H1 (cell line): ENCODE results near the gene CCDC12. TPM values are rescaled to one million over a fixed set of nuclear protein-coding genes. Genes with fewer than 3 reads are reported as not detected.

Source experiments
- CTCF ChIA-PET: fragments of 300-600 bp; sonication (Branson Sonifier 250); formaldehyde crosslinking; loops from one replicate; lab custom pipeline; 2021; ENCODE audit not compliant: partially characterized antibody; lab: Charles Lee
- POLR2A ChIA-PET: fragments of 300-600 bp; sonication (Branson Sonifier 250); formaldehyde crosslinking; loops from one replicate; lab custom pipeline; 2021; ENCODE audit warnings: inconsistent platforms; ENCODE audit not compliant: partially characterized antibody; lab: Charles Lee
- DNase-seq, 2 experiments: peaks; one replicate each; pipeline versions ENCODE4 v3.0.0 to v3.0.0-alpha.2; 2010 to 2022; ENCODE audit warnings: low spot score in 2 of 2, low read depth in 1 of 2, mixed read lengths in 1 of 2
- FAIRE-seq: peaks from 2 replicates; lab custom pipeline; 2011; peaks lifted over from hg19 to GRCh38; lab: Jason Lieb, UNC
- H2AFZ ChIP-seq: 2 replicates; pipeline ENCODE4 v1.8.1; 2012; ENCODE audit warnings: low read length, inconsistent platforms
- H2AK5ac ChIP-seq: 2 replicates; pipeline ENCODE4 v1.6.1; 2013; ENCODE audit warnings: low read depth, low read length
- H2BK120ac ChIP-seq: replicated peaks from 2 replicates; pipeline ENCODE3; 2013; ENCODE audit warnings: low read depth, low read length, inconsistent platforms
- H2BK12ac ChIP-seq: 2 replicates; pipeline ENCODE4 v1.6.1; 2013; ENCODE audit warnings: low read depth, low read length
- H2BK15ac ChIP-seq: 2 replicates; pipeline ENCODE4 v1.6.1; 2013; ENCODE audit warnings: low read length
- H2BK20ac ChIP-seq: 2 replicates; pipeline ENCODE4 v1.6.1; 2013; ENCODE audit warnings: low read length
- H2BK5ac ChIP-seq: 2 replicates; pipeline ENCODE4 v1.6.1; 2013; ENCODE audit warnings: low read depth, low read length
- H3K14ac ChIP-seq: 2 replicates; pipeline ENCODE4 v1.6.1; 2013; ENCODE audit warnings: inconsistent platforms; ENCODE audit not compliant: insufficient read length
- H3K18ac ChIP-seq: 2 replicates; pipeline ENCODE4 v1.6.1; 2013; ENCODE audit warnings: low read length; ENCODE audit errors: extremely low read depth
- H3K23ac ChIP-seq: 2 replicates; pipeline ENCODE4 v1.6.1; 2013; ENCODE audit warnings: inconsistent platforms; ENCODE audit not compliant: insufficient read length
- H3K23me2 ChIP-seq: 2 replicates; pipeline ENCODE4 v1.6.1; 2013; ENCODE audit warnings: low read depth, low read length
- H3K27ac ChIP-seq: 2 replicates; pipeline ENCODE4 v1.6.1; 2011; ENCODE audit warnings: low read depth, low read length, inconsistent platforms
- H3K27me3 ChIP-seq, 4 experiments: replicated peaks in 1 of 4; 1 replicate in 1 of 4; 2 replicates in 3 of 4; pipeline versions ENCODE4 v1.6.1 to v1.8.1; 2011 to 2013; ENCODE audit warnings: low read length in 3 of 4, mild to moderate bottlenecking in 3 of 4, inconsistent platforms in 2 of 4, mixed read lengths in 2 of 4, moderate library complexity in 1 of 4; ENCODE audit not compliant: control insufficient read depth in 3 of 4, insufficient read depth in 3 of 4; ENCODE audit errors: extremely low read depth in 1 of 4
- H3K36me3 ChIP-seq, 4 experiments: 2 replicates each; pipeline versions ENCODE4 v1.6.1 to v1.8.1; 2011 to 2013; ENCODE audit warnings: mild to moderate bottlenecking in 4 of 4, low read length in 3 of 4, moderate library complexity in 2 of 4, control low read depth in 1 of 4, inconsistent platforms in 1 of 4; ENCODE audit not compliant: insufficient read depth in 4 of 4, control insufficient read depth in 2 of 4
- H3K4ac ChIP-seq: replicated peaks from 2 replicates; pipeline ENCODE3; 2013; ENCODE audit warnings: low read length, low read depth, mixed read lengths, inconsistent platforms; ENCODE audit not compliant: insufficient read length
- H3K4me1 ChIP-seq, 4 experiments: replicated peaks in 1 of 4; 1 replicate in 1 of 4; 2 replicates in 3 of 4; pipeline versions ENCODE4 v1.6.1 to v1.8.1; 2011 to 2013; ENCODE audit warnings: low read length in 3 of 4, inconsistent platforms in 2 of 4, mixed read lengths in 1 of 4; ENCODE audit not compliant: insufficient read depth in 4 of 4, control insufficient read depth in 3 of 4
- H3K4me2 ChIP-seq, 2 experiments: 2 replicates each; pipeline versions ENCODE4 v1.6.1 to v1.8.1; 2011 to 2013; ENCODE audit warnings: low read depth in 2 of 2, low read length in 2 of 2, control low read depth in 1 of 2, inconsistent platforms in 1 of 2, mild to moderate bottlenecking in 1 of 2; ENCODE audit not compliant: insufficient read depth in 1 of 2
- H3K4me3 ChIP-seq, 4 experiments: fragments of 200-600, 300-600 bp in 1 of 4; sonication (generic), shearing (Covaris generic), sonication (Bioruptor Twin) in 1 of 4; 2 replicates each; pipeline versions ENCODE4 v1.5.1 to v1.8.1; 2011 to 2016; ENCODE audit warnings: low read length in 4 of 4, low read depth in 3 of 4, control low read depth in 2 of 4, inconsistent platforms in 2 of 4, mild to moderate bottlenecking in 2 of 4, mixed read lengths in 1 of 4, moderate library complexity in 1 of 4; ENCODE audit not compliant: insufficient read depth in 2 of 4; ENCODE audit errors: extremely low read depth in 1 of 4
- H3K56ac ChIP-seq: replicated peaks from 2 replicates; pipeline ENCODE3; 2013; ENCODE audit warnings: low read depth, mild to moderate bottlenecking, mixed read lengths, low read length, inconsistent platforms; ENCODE audit not compliant: insufficient read length
- H3K79me1 ChIP-seq: 2 replicates; pipeline ENCODE4 v1.6.1; 2013; ENCODE audit warnings: low read depth, low read length, control low read depth
- H3K79me2 ChIP-seq, 2 experiments: 2 replicates each; pipeline versions ENCODE4 v1.6.1 to v1.8.1; 2012 to 2013; ENCODE audit warnings: low read length in 2 of 2, mild to moderate bottlenecking in 2 of 2, inconsistent platforms in 1 of 2; ENCODE audit not compliant: insufficient read depth in 2 of 2, control insufficient read depth in 1 of 2
- H3K9ac ChIP-seq, 4 experiments: replicated peaks in 1 of 4; 1 replicate in 1 of 4; 2 replicates in 3 of 4; pipeline versions ENCODE4 v1.6.1 to v1.8.1; 2011 to 2013; ENCODE audit warnings: low read depth in 3 of 4, low read length in 3 of 4, control low read depth in 2 of 4, mild to moderate bottlenecking in 2 of 4, moderate library complexity in 2 of 4, inconsistent platforms in 1 of 4; ENCODE audit errors: extremely low read depth in 1 of 4
- H3K9me3 ChIP-seq, 2 experiments: 2 replicates each; pipeline versions ENCODE4 v1.6.1 to v1.8.1; 2012 to 2013; ENCODE audit warnings: mild to moderate bottlenecking in 2 of 2, moderate library complexity in 2 of 2, control low read depth in 1 of 2, inconsistent platforms in 1 of 2, low read depth in 1 of 2, low read length in 1 of 2, mixed read lengths in 1 of 2; ENCODE audit not compliant: insufficient read depth in 2 of 2
- H4K20me1 ChIP-seq, 2 experiments: replicated peaks in 1 of 2; 2 replicates each; pipeline versions ENCODE3 to v1.8.1; 2011 to 2013; ENCODE audit warnings: inconsistent platforms in 2 of 2, low read length in 2 of 2, mild to moderate bottlenecking in 1 of 2; ENCODE audit not compliant: insufficient read depth in 2 of 2, control insufficient read depth in 1 of 2
- H4K5ac ChIP-seq: 2 replicates; pipeline ENCODE4 v1.6.1; 2013; ENCODE audit warnings: low read length, low read depth, mixed read lengths, inconsistent platforms; ENCODE audit not compliant: insufficient read length
- H4K8ac ChIP-seq: 2 replicates; pipeline ENCODE4 v1.8.0; 2013; ENCODE audit warnings: mild to moderate bottlenecking, moderate library complexity, low read length, inconsistent platforms; ENCODE audit not compliant: insufficient read depth; ENCODE audit errors: extremely low read depth
- H4K91ac ChIP-seq: replicated peaks from 2 replicates; pipeline ENCODE3; 2013; ENCODE audit warnings: low read length, mixed read lengths, inconsistent platforms; ENCODE audit not compliant: insufficient read length
- FOSL1 ChIP-seq: IDR thresholded peaks from 2 replicates; pipeline ENCODE4 v1.6.1; 2011; ENCODE audit warnings: mild to moderate bottlenecking, low read depth, low read length, moderate library complexity; ENCODE audit not compliant: insufficient read depth
- GTF2F1 ChIP-seq: IDR thresholded peaks from 2 replicates; pipeline ENCODE4 v1.6.1; 2012; ENCODE audit warnings: low read depth, low read length, improper control_type of control experiment, borderline replicate concordance
- MAFK ChIP-seq: IDR thresholded peaks from 2 replicates; pipeline ENCODE4 v1.6.1; 2012; ENCODE audit warnings: low read depth, mild to moderate bottlenecking, improper control_type of control experiment, low read length
- NANOG ChIP-seq: IDR thresholded peaks from 2 replicates; pipeline ENCODE4 v1.6.1; 2011; ENCODE audit warnings: low read length, low read depth, mild to moderate bottlenecking, inconsistent platforms; ENCODE audit not compliant: insufficient read depth, poor library complexity, severe bottlenecking
- POLR2A ChIP-seq, 2 experiments: IDR thresholded peaks; 1 replicate in 1 of 2; 2 replicates in 1 of 2; pipeline ENCODE4 v1.6.1; 2011; ENCODE audit warnings: low read depth in 2 of 2, low read length in 2 of 2, mild to moderate bottlenecking in 2 of 2; ENCODE audit errors: control extremely low read depth in 1 of 2
- POLR2AphosphoS5 ChIP-seq: IDR thresholded peaks from 2 replicates; pipeline ENCODE4 v1.6.1; 2011; ENCODE audit warnings: low read depth, low read length
- POU5F1 ChIP-seq: IDR thresholded peaks from 2 replicates; pipeline ENCODE4 v1.6.1; 2011; ENCODE audit warnings: low read depth, mild to moderate bottlenecking, low read length, moderate library complexity
- SAP30 ChIP-seq: fragments of 300-600 bp; sonication (generic); IDR thresholded peaks from 2 replicates; pipeline ENCODE4 v1.7.1; 2012; ENCODE audit warnings: low read length, moderate library complexity, mild to moderate bottlenecking, inconsistent platforms; ENCODE audit not compliant: insufficient read depth, insufficient replicate concordance
- SIN3A ChIP-seq, 2 experiments: IDR thresholded peaks in 1 of 2; conservative IDR thresholded peaks in 1 of 2; 2 replicates each; pipeline ENCODE4 v1.6.1; 2011 to 2012; ENCODE audit warnings: low read length in 2 of 2, improper control_type of control experiment in 1 of 2, low read depth in 1 of 2, mild to moderate bottlenecking in 1 of 2
- SIRT6 ChIP-seq: IDR thresholded peaks from one replicate; pipeline ENCODE4 v1.7.1; 2012; ENCODE audit warnings: low read length, inconsistent platforms
- TAF1 ChIP-seq: IDR thresholded peaks from 2 replicates; pipeline ENCODE4 v1.6.1; 2011; ENCODE audit warnings: mild to moderate bottlenecking, low read depth, low read length
- TCF12 ChIP-seq: IDR thresholded peaks from 2 replicates; pipeline ENCODE4 v1.6.1; 2011; ENCODE audit warnings: low read depth, mild to moderate bottlenecking, low read length
- ZNF274 ChIP-seq: IDR thresholded peaks from 2 replicates; pipeline ENCODE4 v1.7.0; 2012; ENCODE audit warnings: low read length, borderline replicate concordance; ENCODE audit errors: extremely low read depth
- WGBS, 2 experiments: shearing (Covaris generic) in 1 of 2; methylation state at CpG; one replicate each; pipeline versions ENCODE4 v1.1.6 to v1.1.7; 2013 to 2015; ENCODE audit warnings: low lambda C conversion rate in 2 of 2, mixed read lengths in 2 of 2, inconsistent platforms in 1 of 2, low coverage in 1 of 2, missing lambda C conversion rate in 1 of 2; ENCODE audit not compliant: insufficient replicate concordance in 2 of 2, insufficient coverage in 1 of 2, insufficient read length in 1 of 2; ENCODE audit errors: extremely low coverage in 1 of 2, missing lambda C conversion rate in 1 of 2; 5-methylcytosine and 5-hydroxymethylcytosine counted together
- polyA plus RNA-seq, 7 experiments: library from polyadenylated mRNA; depleted of rRNA in 3 of 7; stranded (reverse) in 5 of 7; unstranded in 2 of 7; fragments of >200 nt in 5 of 7; fragments of 200-250 nt in 2 of 7; gene quantifications; 1 replicate in 5 of 7; 2 replicates in 1 of 7; 4 replicates in 1 of 7; pipeline versions ENCODE4 v1.2.1 to v1.2.3, GENCODE V29; 2011 to 2013; ENCODE audit warnings: missing spikeins in 2 of 7, mixed read lengths in 2 of 7
- total RNA-seq: library from RNA; stranded (reverse); fragmentation: NEBNext Ultra II Directional; extraction: Animal tissue kit (Norgen Biotek cat#: 25700); gene quantifications from 2 replicates; pipeline ENCODE4 v1.2.1, GENCODE V29; 2021
- TF ChIP-seq, protein P1 (sequence below): IDR thresholded peaks from 2 replicates; pipeline ENCODE4 v1.6.1; 2012; ENCODE audit warnings: inconsistent platforms

CCDC12 gene
- total and polyA plus RNA-seq, 2 of the 8 experiments (the other 6 are each of a cell fraction or from before 2014, with no cell fraction given), result 29.5 to 41.3 TPM

DNA sequence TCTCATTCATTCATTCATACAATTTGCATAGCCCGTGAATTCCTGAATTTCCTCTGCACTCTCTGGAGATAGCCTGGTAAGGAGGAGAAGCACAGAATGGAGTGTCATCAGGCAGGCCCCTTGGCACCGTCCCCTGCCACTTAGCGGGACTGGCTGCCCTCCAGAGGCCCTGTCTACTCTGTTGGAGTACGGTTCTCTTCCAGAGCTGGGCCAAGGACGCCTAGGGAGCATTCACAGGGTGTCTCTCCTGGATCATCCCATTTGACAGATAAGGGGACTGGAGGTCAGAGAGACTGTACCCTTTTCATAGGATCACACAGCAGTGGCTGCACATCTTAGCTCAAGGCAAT, 51.0 kb downstream of the CCDC12 start:
- H3K23ac ChIP-seq, result no peak overlapping the region
- POLR2A ChIA-PET, result interaction anchor here (0.9 to 1.3 kb wide), 2 partner anchors 9 to 84 kb away, joined by 4 to 5 read pairs; no protein-coding TSS in a partner anchor

More for the DNA sequence above, 51.0 kb downstream of the CCDC12 start:
- no peak overlapping the region for H3K27ac ChIP-seq
- no peak overlapping the region for H2BK12ac ChIP-seq
- H3K79me1 ChIP-seq, result peaks cover 10% of the 10 kb centered on the region
- FAIRE-seq (no peak), DNase-seq (no peak)
- no peak overlapping the region for H3K18ac ChIP-seq
- no peak overlapping the region for H4K8ac ChIP-seq
- H3K9ac ChIP-seq, result no peak overlapping the region
- 89% methylated on average over 5 of the region's 5 CpGs; no CpG with 5 or more reads in 1 of the 2 experiments for WGBS, 2 experiments
- H2BK15ac ChIP-seq, result no peak overlapping the region
- CTCF ChIA-PET, result interaction anchor here (0.9 to 9.9 kb wide), 7 partner anchors 10 to 110 kb away, joined by 3 to 104 read pairs (median 4); no protein-coding TSS in a partner anchor
- peaks cover 9% of the 10 kb centered on the region in 2 experiments for H4K20me1 ChIP-seq
- no peak overlapping the region for H2AFZ ChIP-seq
- H3K4me1 ChIP-seq, result no peaks in the 10 kb centered on the region
- H3K27me3 ChIP-seq, result no peaks in the 10 kb centered on the region
- no peak overlapping the region for H2BK120ac ChIP-seq
- peaks cover 0 to 15% of the 10 kb centered on the region in 2 experiments; a peak in 1 of 4 replicates for H3K79me2 ChIP-seq
- H2BK5ac ChIP-seq, result no peak overlapping the region
- no peak overlapping the region for H3K14ac ChIP-seq
- TF ChIP-seq, protein P1, sequence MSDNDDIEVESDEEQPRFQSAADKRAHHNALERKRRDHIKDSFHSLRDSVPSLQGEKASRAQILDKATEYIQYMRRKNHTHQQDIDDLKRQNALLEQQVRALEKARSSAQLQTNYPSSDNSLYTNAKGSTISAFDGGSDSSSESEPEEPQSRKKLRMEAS, result no peak
- TF ChIP-seq FOSL1 (no peak), POLR2A (IDR thresholded peaks at IDR 0.05; ENCODE audit: control extremely low read depth in 1 of 2, low read depth in 2 of 2, low read length in 2 of 2) (no peak), TAF1 (no peak), GTF2F1 (no peak), NANOG (no peak), POU5F1 (no peak), SIN3A (conservative IDR thresholded peaks at IDR 0.05 in 1 of 2, IDR thresholded peaks at IDR 0.05 in 1 of 2; ENCODE audit: low read depth in 1 of 2, low read length in 2 of 2) (no peak), TCF12 (no peak), SIRT6 (no peak), MAFK (no peak), SAP30 (no peak), ZNF274 (no peak), POLR2AphosphoS5 (no peak)
- H3K23me2 ChIP-seq, result no peaks in the 10 kb centered on the region
- no peak overlapping the region for H3K4me3 ChIP-seq
- H3K9me3 ChIP-seq, result no peaks in the 10 kb centered on the region
- no peak overlapping the region for H3K4me2 ChIP-seq
- H2BK20ac ChIP-seq, result no peak overlapping the region
- no peak overlapping the region for H3K4ac ChIP-seq
- H4K5ac ChIP-seq, result no peak overlapping the region
- H2AK5ac ChIP-seq, result no peak overlapping the region
- no peak overlapping the region for H3K56ac ChIP-seq
- no peak overlapping the region for H4K91ac ChIP-seq
- peaks cover 23 to 31% (median 28%) of the 10 kb centered on the region in 4 experiments for H3K36me3 ChIP-seq
